K562 (cell line): ENCODE data around the gene LCP2. TPM values are rescaled to one million over a fixed set of nuclear protein-coding genes. Genes with fewer than 3 reads are reported as not detected.

Experiments
- BRD4 ChIP-seq: fragments of 200-600 bp; sonication (generic); IDR thresholded peaks from 2 replicates; pipeline ENCODE4 v1.6.1; 2017; ENCODE audit warnings: inconsistent platforms
- MAZ ChIP-seq, 2 experiments: fragments of 450-650 bp in 1 of 2; sonication (generic) in 1 of 2; formaldehyde crosslinking; IDR thresholded peaks in 1 of 2; conservative IDR thresholded peaks in 1 of 2; 2 replicates each; pipeline versions ENCODE4 v1.4.0 to v1.5.0; 2020; ENCODE audit warnings: mild to moderate bottlenecking in 1 of 2, missing genetic modification reagents in 1 of 2
- NCOA6 ChIP-seq: fragments of 450-650 bp; IDR thresholded peaks from 2 replicates; pipeline ENCODE4 v1.6.1; 2017; ENCODE audit warnings: mild to moderate bottlenecking
- NEUROD1 ChIP-seq: fragments of 150-350 bp; IDR thresholded peaks from 2 replicates; pipeline ENCODE4 v1.6.1; 2014; ENCODE audit warnings: borderline replicate concordance, low read length, low read depth; ENCODE audit not compliant: partially characterized antibody
- NR2C2 ChIP-seq, 2 experiments: fragments of 200-800 bp in 1 of 2; sonication (Bioruptor generic) in 1 of 2; sonication (generic) in 1 of 2; formaldehyde crosslinking in 1 of 2; IDR thresholded peaks; 2 replicates each; pipeline versions ENCODE4 v1.6.1 to v1.8.0; 2016 to 2022; ENCODE audit warnings: mild to moderate bottlenecking in 1 of 2, missing compliant biosample characterization in 1 of 2, missing genetic modification characterization in 1 of 2, missing genetic modification reagents in 1 of 2
- RHOXF2B ChIP-seq: fragments of 250-450 bp; sonication (Bioruptor Pico); conservative IDR thresholded peaks from 2 replicates; pipeline ENCODE4 v1.5.1; 2021
- TCF3 ChIP-seq: sonication (generic); formaldehyde crosslinking; IDR thresholded peaks from 2 replicates; pipeline ENCODE4 v1.4.0; 2020; ENCODE audit warnings: mild to moderate bottlenecking, missing genetic modification reagents
- ZBTB12 ChIP-seq: fragments of 250-450 bp; sonication (Bioruptor Pico); IDR thresholded peaks from 2 replicates; pipeline ENCODE4 v1.4.0; 2020
- ZNF124 ChIP-seq: sonication (generic); formaldehyde crosslinking; IDR thresholded peaks from 2 replicates; pipeline ENCODE4 v1.8.1; 2022; ENCODE audit warnings: missing genetic modification reagents
- ZNF175 ChIP-seq: fragments of 200-800 bp; sonication (Bioruptor generic); IDR thresholded peaks from 2 replicates; pipeline ENCODE4 v1.6.1; 2016; ENCODE audit warnings: low read depth, mild to moderate bottlenecking, missing genetic modification characterization, missing compliant biosample characterization
- ZNF77 ChIP-seq: fragments of 250-450 bp; sonication (Bioruptor Pico); IDR thresholded peaks from 2 replicates; pipeline ENCODE4 v1.5.0; 2020
- polyA plus RNA-seq, 8 experiments: library from polyadenylated mRNA; depleted of rRNA in 4 of 8; stranded (reverse) in 5 of 8; unstranded in 3 of 8; fragments of >200 nt; fragmentation: Nextera tagmentation in 2 of 8; fragmentation: Illumina TruSeq in 1 of 8; extraction: Ambion mirVana in 2 of 8; extraction: Trizol in 1 of 8; gene quantifications; 2 replicates each; pipeline versions ENCODE4 v1.2.1 to v1.2.3, GENCODE V29; 2011 to 2014; ENCODE audit warnings: inconsistent platforms in 1 of 8, missing spikeins in 1 of 8
- total RNA-seq, 7 experiments: library from RNA; depleted of rRNA in 6 of 7; stranded (reverse); fragments of >200 nt in 6 of 7; fragmentation: Illumina TruSeq in 2 of 7; extraction: Trizol in 2 of 7; gene quantifications; 2 replicates each; pipeline versions ENCODE4 v1.2.1 to v1.2.3, GENCODE V29; 2011 to 2021; ENCODE audit warnings: low replicate concordance in 1 of 7
- TF ChIP-seq, protein P1 (sequence below), 2 experiments: fragments of 450-650 bp; formaldehyde crosslinking in 1 of 2; IDR thresholded peaks; 2 replicates each; pipeline versions ENCODE4 v1.4.0 to v1.6.1; 2014 to 2020; ENCODE audit warnings: mild to moderate bottlenecking in 2 of 2, borderline replicate concordance in 1 of 2, low read depth in 1 of 2
- TF ChIP-seq, protein P2 (sequence below): fragments of 200-800 bp; sonication (Bioruptor generic); IDR thresholded peaks from 2 replicates; pipeline ENCODE4 v1.6.1; 2017; ENCODE audit warnings: missing genetic modification characterization, missing compliant biosample characterization
- TF ChIP-seq, protein P3 (sequence below): fragments of 250-450 bp; sonication (Bioruptor Pico); IDR thresholded peaks from 2 replicates; pipeline ENCODE4 v1.5.0; 2021

LCP2 gene
- total and polyA plus RNA-seq, 9 of the 15 experiments (the other 6 are each of a cell fraction or from before 2014, with no cell fraction given), result 4.0 to 31.3 (median 14.6) TPM

DNA sequence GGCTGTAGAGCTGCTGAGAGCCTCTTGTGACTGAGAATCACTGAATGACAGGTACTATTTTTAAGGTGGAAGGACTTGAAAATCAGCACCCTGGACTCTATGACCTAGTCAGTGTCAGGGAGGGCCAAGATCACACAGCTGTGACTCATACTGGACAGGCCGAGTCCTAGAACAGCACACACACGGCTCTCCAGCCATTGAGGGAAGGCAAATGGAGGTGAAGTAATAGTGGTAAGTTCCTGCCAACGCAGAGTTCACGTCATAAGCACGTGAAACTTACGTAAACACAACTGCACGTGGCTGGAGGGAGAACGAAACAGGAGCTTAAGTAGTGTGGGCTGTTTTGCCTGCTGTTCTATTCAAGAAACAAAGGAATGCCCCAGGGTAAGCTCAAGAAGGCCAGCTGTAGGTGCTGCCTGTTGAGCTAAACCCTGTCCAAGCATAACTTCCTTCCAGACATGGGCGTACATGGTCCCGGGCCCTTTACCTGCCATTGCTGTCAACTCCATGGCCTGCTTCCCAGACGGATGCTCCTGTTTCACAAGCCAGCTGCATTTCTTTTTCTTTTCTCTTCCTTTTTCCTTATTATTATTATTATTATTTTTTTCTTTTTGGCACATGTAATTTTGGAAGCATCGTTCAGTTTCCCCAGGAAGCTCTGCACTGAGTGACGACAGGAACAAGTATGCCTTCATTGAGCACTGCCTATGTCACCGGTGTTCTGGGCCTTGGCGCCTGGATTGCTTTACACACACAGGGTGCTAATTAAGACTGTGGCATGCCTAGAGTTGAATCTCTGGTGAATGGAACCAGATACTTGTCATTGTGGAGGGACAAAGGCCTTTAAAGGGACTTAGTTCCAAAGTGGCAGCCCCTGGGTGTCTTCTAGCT, 10.2 kb upstream of the LCP2 start (continued):
- TF ChIP-seq ZBTB12 (CRISPR knock-in tag) (peak; percentile 83), ZNF124 (CRISPR knock-in tag) (no peak), BRD4 (no peak), NCOA6 (no peak), ZNF77 (CRISPR knock-in tag) (no peak), TCF3 (CRISPR knock-in tag) (no peak), ZNF175 (CRISPR knock-in tag) (peak; percentile 97), NR2C2 (CRISPR knock-in tag; IDR thresholded peaks at IDR 0.05) (no peak), NR2C2 (tag; IDR thresholded peaks at IDR 0.05) (peak; percentile 72), NEUROD1 (peak; percentile 23), MAZ (CRISPR knock-in tag; conservative IDR thresholded peaks at IDR 0.05 in 1 of 2, IDR thresholded peaks at IDR 0.05 in 1 of 2) (peak; percentile 41 to 68; a peak in 3 of 4 replicates), RHOXF2B (CRISPR knock-in tag) (0 out of 2 replicates have a peak, but pooled peaks have one; percentile 70)
- TF ChIP-seq, protein P1, sequence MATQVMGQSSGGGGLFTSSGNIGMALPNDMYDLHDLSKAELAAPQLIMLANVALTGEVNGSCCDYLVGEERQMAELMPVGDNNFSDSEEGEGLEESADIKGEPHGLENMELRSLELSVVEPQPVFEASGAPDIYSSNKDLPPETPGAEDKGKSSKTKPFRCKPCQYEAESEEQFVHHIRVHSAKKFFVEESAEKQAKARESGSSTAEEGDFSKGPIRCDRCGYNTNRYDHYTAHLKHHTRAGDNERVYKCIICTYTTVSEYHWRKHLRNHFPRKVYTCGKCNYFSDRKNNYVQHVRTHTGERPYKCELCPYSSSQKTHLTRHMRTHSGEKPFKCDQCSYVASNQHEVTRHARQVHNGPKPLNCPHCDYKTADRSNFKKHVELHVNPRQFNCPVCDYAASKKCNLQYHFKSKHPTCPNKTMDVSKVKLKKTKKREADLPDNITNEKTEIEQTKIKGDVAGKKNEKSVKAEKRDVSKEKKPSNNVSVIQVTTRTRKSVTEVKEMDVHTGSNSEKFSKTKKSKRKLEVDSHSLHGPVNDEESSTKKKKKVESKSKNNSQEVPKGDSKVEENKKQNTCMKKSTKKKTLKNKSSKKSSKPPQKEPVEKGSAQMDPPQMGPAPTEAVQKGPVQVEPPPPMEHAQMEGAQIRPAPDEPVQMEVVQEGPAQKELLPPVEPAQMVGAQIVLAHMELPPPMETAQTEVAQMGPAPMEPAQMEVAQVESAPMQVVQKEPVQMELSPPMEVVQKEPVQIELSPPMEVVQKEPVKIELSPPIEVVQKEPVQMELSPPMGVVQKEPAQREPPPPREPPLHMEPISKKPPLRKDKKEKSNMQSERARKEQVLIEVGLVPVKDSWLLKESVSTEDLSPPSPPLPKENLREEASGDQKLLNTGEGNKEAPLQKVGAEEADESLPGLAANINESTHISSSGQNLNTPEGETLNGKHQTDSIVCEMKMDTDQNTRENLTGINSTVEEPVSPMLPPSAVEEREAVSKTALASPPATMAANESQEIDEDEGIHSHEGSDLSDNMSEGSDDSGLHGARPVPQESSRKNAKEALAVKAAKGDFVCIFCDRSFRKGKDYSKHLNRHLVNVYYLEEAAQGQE (IDR thresholded peaks at IDR 0.05; ENCODE audit: borderline replicate concordance), result peak; percentile 72
- TF ChIP-seq, protein P1 (CRISPR knock-in tag; IDR thresholded peaks at IDR 0.05; ENCODE audit: low read depth), result no peak
- TF ChIP-seq, protein P2, sequence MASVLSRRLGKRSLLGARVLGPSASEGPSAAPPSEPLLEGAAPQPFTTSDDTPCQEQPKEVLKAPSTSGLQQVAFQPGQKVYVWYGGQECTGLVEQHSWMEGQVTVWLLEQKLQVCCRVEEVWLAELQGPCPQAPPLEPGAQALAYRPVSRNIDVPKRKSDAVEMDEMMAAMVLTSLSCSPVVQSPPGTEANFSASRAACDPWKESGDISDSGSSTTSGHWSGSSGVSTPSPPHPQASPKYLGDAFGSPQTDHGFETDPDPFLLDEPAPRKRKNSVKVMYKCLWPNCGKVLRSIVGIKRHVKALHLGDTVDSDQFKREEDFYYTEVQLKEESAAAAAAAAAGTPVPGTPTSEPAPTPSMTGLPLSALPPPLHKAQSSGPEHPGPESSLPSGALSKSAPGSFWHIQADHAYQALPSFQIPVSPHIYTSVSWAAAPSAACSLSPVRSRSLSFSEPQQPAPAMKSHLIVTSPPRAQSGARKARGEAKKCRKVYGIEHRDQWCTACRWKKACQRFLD (CRISPR knock-in tag), result peak; percentile 92
- TF ChIP-seq, protein P3, sequence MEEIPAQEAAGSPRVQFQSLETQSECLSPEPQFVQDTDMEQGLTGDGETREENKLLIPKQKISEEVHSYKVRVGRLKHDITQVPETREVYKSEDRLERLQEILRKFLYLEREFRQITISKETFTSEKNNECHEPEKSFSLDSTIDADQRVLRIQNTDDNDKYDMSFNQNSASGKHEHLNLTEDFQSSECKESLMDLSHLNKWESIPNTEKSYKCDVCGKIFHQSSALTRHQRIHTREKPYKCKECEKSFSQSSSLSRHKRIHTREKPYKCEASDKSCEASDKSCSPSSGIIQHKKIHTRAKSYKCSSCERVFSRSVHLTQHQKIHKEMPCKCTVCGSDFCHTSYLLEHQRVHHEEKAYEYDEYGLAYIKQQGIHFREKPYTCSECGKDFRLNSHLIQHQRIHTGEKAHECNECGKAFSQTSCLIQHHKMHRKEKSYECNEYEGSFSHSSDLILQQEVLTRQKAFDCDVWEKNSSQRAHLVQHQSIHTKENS, result no peak
